C4-2B (cell line): ENCODE data around the gene PRPSAP1.

Experiments used
- CTCF ChIP-seq: fragments of 450-650 bp; conservative IDR thresholded peaks from 2 replicates; pipeline ENCODE4 v1.5.1; 2017; ENCODE audit warnings: mild to moderate bottlenecking
- ZFX ChIP-seq: fragments of 450-650 bp; IDR thresholded peaks from 2 replicates; pipeline ENCODE4 v1.6.1; 2017

DNA sequence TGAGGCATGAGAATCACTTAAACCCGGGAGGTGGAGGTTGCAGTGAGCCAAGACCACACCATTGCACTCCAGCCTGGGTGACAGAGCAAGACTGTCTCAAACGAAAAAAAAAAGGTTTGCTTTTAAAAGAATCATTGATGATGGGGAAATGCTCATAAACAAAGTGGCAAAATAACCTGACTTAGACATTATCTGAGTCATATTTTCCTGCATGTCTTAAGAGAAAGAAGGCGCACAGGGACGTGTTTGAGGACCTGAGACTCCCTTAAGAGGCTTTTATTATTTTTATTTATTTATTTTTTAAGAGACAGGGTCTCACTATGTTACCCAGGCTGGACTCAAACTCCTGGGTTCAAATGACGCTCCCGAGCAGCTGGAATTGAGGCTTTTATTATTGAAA lies 5.7 kb upstream of the PRPSAP1 start:
- TF ChIP-seq CTCF, result no peak
- TF ChIP-seq ZFX, result no peak
